Heart left ventricle (tissue), 13 donors: ENCODE results near the gene ADNP.

Source experiments
- POLR2A ChIP-seq, 2 donors: fragments of 450-650 bp; IDR thresholded peaks; one replicate each; pipeline ENCODE4 v1.6.1; 2017; ENCODE audit warnings: antibody characterized with exemption in 2 of 2, mild to moderate bottlenecking in 2 of 2, moderate library complexity in 2 of 2
- TF ChIP-seq, protein P1 (sequence below), 12 donors: fragments of 200-600 bp; sonication (generic) in 4 of 12; IDR thresholded peaks; one replicate each; pipeline versions ENCODE4 v1.5.0 to v1.8.0; 2018 to 2022; ENCODE audit warnings: antibody characterized with exemption in 12 of 12, mild to moderate bottlenecking in 5 of 12
- donor health status: ischemic (EF 13 %, LVEDD 7.1; RV severe dilation, severe dysfunction).
- donor health status: DM: no; HTN: yes; CAD: no.
- donor health status: DM: no; HTN: no; CAD: no.
- donor health status: ischemic (EF 25% LVEDD 6.9; RV normal size, moderate dysfunction).
- donor health status: ischemic (EF 25% LVEDD 5.7; RV mildly dilated, moderate dysfunction).
- donor health status: ischemic (EF 35%, LVEDD 5.7; RV mildly dilated, moderate dysfunction).
- donor health status: nonischemic (EF 11% LVEDD 7.7; RV severe dilation, severe dysfunction).
- donor health status: DM: yes; HTN: yes; CAD: no.
- donor health status: PGD.
- donor health status: ischemic (EF 29% LVEDD 5.4; RV normal size, mild dysfunction).
- donor health status: nonischemic (EF 23%, LVEDD 6.1; RV moderate dilation, normal function).

DNA sequence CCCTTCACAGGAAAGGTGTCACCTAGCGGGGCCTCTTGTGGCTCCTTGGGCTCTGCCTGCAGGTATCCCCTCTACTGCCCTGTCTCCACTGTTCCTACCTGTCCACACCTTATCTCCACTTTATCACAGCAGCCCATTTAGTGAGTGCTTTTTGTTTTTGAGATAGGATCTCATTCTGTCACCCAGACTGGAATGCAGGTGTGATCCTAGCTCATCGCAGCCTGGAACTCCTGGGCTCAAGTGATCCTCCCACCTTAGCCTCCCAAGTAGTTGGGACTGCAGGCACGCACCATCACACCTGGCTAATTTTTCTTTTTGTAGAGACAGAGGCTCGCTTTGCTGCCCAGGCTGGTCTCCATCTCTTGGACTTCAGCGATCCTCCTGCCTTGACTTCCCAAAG is 88.4 kb downstream of the ADNP start:
- TF ChIP-seq, protein P1, sequence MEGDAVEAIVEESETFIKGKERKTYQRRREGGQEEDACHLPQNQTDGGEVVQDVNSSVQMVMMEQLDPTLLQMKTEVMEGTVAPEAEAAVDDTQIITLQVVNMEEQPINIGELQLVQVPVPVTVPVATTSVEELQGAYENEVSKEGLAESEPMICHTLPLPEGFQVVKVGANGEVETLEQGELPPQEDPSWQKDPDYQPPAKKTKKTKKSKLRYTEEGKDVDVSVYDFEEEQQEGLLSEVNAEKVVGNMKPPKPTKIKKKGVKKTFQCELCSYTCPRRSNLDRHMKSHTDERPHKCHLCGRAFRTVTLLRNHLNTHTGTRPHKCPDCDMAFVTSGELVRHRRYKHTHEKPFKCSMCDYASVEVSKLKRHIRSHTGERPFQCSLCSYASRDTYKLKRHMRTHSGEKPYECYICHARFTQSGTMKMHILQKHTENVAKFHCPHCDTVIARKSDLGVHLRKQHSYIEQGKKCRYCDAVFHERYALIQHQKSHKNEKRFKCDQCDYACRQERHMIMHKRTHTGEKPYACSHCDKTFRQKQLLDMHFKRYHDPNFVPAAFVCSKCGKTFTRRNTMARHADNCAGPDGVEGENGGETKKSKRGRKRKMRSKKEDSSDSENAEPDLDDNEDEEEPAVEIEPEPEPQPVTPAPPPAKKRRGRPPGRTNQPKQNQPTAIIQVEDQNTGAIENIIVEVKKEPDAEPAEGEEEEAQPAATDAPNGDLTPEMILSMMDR (IDR thresholded peaks at IDR 0.05): no peak
- no peak for TF ChIP-seq POLR2A (IDR thresholded peaks at IDR 0.05)
